ENCODE data around the gene CKMT2.

CKMT2 gene

DNA sequence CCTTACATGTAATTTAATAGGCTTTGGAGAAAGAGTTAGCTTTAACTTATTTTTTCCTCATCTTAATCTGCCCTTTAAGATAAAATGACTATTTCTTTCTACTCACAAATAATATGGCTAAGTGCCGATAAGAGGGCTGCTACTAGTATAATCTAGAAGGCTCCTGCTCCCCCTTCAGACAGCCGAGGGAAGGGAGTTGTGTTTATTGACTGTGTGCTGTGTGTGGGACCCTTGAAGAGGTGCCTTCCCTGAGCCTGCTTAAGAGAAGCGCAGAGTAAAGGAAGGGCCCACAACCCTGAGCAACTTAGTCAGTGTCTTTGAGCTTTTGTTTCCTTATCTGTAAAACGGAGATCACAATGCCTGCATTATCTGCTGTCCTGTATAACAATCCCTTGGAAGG lies 28.1 kb upstream of the CKMT2 start:
- H3K4me3 Mint-ChIP-seq: no peak overlapping the region
- intact Hi-C loops (cut with micrococcal nuclease): no loop called here
- H3K4me1 Mint-ChIP-seq (ENCODE audit: low read depth): no peaks in the 10 kb centered on the region
- H3K27me3 Mint-ChIP-seq: no peaks in the 10 kb centered on the region
- no peaks in the 10 kb centered on the region for H3K9me3 Mint-ChIP-seq
- H3K27ac Mint-ChIP-seq: no peak overlapping the region
- no peaks in the 10 kb centered on the region for H3K36me3 Mint-ChIP-seq (ENCODE audit: low read depth)

DNA sequence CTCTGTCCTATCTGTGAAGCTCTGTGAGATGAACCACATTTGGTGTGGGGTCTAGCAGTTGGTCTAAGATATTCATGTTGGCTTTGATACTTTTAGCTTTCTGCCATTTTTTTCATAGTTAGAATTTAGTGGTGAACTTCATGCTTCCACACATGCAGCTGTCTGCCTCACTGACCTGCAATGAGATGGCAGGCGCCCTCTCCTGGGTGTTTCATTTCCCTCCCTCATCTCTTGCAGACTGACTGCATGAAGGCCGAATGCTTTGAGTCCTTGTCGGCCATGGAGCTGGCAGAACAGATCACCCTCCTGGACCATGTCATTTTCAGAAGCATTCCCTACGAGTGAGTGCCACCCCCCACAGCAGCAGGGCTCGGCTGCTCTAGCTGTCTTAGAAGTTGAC lies 26.1 kb upstream of the CKMT2 start:
- intact Hi-C loops (cut with micrococcal nuclease): no loop called here
- Mint-ChIP-seq H3K27me3 (no peaks in the 10 kb centered on the region), H3K27ac (no peak overlapping the region), H3K4me3 (no peak overlapping the region), H3K4me1 (ENCODE audit: low read depth) (no peaks in the 10 kb centered on the region), H3K9me3 (no peaks in the 10 kb centered on the region), H3K36me3 (ENCODE audit: low read depth) (no peaks in the 10 kb centered on the region)

DNA sequence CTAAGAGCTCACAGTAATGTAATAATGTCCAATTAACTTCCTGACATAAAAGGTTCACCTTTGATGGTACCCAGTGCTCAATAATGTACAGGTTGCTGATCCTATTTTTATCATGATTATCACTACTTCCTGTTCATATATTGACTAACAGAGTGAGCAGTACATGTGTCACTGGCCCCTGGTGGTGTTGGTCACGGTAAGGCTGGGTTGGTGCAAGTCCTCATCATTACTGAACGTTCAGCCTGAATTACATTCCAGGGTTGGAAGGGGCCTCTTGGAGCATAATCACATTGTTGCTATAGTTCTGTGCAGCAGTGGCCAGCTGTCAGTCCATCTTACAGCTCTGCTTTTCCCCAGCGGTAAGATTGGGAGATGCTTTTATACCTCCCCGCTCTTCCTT lies 24.2 kb upstream of the CKMT2 start:
- no peaks in the 10 kb centered on the region for H3K4me1 Mint-ChIP-seq (ENCODE audit: low read depth)
- no peaks in the 10 kb centered on the region for H3K27me3 Mint-ChIP-seq
- H3K9me3 Mint-ChIP-seq: no peaks in the 10 kb centered on the region
- H3K4me3 Mint-ChIP-seq: no peak overlapping the region
- H3K27ac Mint-ChIP-seq: no peak overlapping the region
- H3K36me3 Mint-ChIP-seq (ENCODE audit: low read depth): no peaks in the 10 kb centered on the region
- intact Hi-C loops (cut with micrococcal nuclease): no loop called here

DNA sequence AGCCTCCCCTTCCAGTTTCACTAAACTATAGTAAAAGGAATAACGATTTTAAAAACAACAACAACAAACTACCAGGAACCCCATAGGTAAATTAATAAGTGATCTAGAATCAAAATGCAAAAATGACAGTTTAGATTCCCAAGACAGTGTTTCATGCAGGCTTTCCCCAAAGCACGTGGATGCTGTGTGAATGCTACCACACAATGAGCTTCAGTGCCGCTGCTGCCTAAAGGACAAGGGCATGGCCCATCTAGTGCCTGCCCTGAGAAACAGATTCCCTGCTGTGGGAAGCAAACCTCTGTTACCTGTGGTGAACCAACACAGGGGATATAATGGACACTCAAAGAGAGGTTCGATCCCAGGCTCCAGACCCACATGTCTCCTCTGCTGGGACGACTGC lies 23.7 kb upstream of the CKMT2 start:
- Mint-ChIP-seq H3K4me3 (no peak overlapping the region), H3K27me3 (no peaks in the 10 kb centered on the region), H3K9me3 (no peaks in the 10 kb centered on the region), H3K27ac (no peak overlapping the region), H3K36me3 (ENCODE audit: low read depth) (no peaks in the 10 kb centered on the region), H3K4me1 (ENCODE audit: low read depth) (no peaks in the 10 kb centered on the region)
- intact Hi-C loops (cut with micrococcal nuclease): no loop called here

DNA sequence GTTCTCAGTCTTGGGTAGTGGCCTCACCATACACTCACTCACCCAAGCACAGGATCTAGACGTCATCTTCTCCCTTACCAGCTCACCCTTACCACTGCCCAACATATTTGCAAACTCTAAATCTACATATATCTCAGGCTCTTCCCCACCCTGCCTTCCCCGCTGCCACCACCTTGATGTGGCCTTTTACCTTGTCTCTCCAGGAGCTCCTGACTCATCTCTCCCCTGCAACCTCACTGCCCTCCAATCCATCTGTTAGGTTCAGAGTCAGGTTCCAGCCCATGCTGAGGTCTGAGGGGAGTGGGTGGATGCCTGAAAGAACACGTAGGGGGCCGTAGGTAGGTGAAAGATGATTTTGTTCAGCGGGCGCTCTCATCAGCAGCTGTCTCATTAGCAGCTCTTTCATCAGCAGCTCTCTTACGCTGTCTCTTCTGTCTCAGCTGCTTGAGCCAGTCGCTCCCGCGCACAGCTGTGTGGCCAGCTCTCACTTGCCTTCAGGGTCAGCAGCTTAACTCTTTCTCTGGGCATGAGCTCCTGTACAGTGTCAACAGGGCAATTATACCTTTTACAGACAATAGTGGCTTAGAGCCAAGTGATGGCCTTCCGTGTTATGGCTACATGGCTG lies 23.1 kb upstream of the CKMT2 start:
- H3K27me3 Mint-ChIP-seq: no peaks in the 10 kb centered on the region
- no peak overlapping the region for H3K4me3 Mint-ChIP-seq
- no peaks in the 10 kb centered on the region for H3K9me3 Mint-ChIP-seq
- H3K36me3 Mint-ChIP-seq (ENCODE audit: low read depth): no peaks in the 10 kb centered on the region
- H3K4me1 Mint-ChIP-seq (ENCODE audit: low read depth): no peaks in the 10 kb centered on the region
- no peak overlapping the region for H3K27ac Mint-ChIP-seq
- intact Hi-C loops (cut with micrococcal nuclease): no loop called here

DNA sequence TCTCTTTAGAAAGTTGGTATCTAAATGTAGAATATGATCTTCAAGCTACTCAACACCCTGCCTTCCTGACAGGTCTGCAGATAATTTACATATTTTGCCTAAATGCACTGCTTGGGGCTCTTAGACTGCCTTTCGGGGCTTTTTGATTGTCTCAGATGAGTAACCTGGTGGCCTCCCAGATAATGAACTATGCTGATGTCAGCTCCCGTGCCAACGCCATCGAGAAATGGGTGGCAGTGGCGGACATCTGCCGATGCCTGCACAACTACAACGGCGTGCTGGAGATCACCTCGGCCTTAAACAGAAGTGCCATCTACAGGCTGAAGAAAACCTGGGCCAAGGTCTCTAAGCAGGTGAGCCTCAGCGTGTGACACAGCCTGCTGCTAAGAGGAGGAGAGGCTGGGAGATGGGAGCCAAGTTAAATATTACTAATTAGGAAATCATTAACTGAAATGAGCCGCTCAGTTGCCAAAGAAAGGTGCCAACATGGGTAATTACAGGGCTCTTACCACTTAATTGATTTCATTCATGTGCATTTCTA lies 20.8 kb upstream of the CKMT2 start:
- no peaks in the 10 kb centered on the region for H3K9me3 Mint-ChIP-seq
- no peak overlapping the region for H3K27ac Mint-ChIP-seq
- no peaks in the 10 kb centered on the region for H3K36me3 Mint-ChIP-seq (ENCODE audit: low read depth)
- intact Hi-C loops (cut with micrococcal nuclease): no loop called here
- H3K4me1 Mint-ChIP-seq (ENCODE audit: low read depth): no peaks in the 10 kb centered on the region
- H3K27me3 Mint-ChIP-seq: no peaks in the 10 kb centered on the region
- no peak overlapping the region for H3K4me3 Mint-ChIP-seq

DNA sequence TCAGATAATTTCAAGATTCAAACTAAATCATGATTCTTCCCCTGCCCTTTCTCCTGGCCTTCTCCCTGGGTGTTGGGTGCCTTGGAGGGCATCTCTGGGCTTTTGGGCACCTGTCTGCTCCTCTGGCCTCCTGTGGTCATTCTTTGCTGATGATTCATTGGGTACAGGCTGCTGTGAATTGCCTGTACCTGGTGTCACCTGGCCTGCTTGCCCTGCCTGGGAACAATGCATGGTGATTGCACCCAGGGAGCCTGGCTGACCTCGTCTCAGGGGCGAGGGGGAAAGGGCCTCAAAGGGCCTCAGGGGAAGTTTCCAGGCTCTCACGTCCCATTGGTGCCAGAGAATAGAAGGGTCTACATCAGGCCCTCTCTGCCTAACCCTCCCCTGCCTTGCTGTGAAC lies 20.1 kb upstream of the CKMT2 start:
- intact Hi-C loops (cut with micrococcal nuclease): no loop called here
- no peak overlapping the region for H3K4me3 Mint-ChIP-seq

DNA sequence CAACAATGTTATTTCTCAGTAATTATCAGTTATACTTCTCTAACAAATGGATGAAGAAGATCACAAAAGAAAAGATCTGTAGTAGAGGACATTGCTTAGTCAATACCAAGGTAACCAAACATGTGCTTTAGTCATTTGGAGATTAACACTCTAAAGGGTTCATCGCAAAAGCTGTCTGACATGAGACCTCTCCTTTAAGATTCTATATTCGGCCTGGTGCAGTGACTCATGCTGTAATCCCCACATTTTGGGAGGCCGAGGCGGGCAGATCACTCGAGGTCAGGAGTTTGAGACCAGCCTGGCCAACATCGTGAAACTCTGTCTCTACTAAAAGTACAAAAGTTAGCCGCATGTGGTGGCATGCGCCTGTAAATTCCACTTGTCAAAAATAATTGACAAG lies 18.3 kb upstream of the CKMT2 start:
- Mint-ChIP-seq H3K9me3 (no peaks in the 10 kb centered on the region), H3K4me3 (no peak overlapping the region), H3K36me3 (ENCODE audit: low read depth) (no peaks in the 10 kb centered on the region), H3K27me3 (no peaks in the 10 kb centered on the region), H3K27ac (no peak overlapping the region), H3K4me1 (ENCODE audit: low read depth) (no peaks in the 10 kb centered on the region)
- intact Hi-C loops (cut with micrococcal nuclease): no loop called here

More for the DNA sequence above, 20.1 kb upstream of the CKMT2 start:
- Mint-ChIP-seq H3K9me3 (no peaks in the 10 kb centered on the region), H3K27ac (no peak overlapping the region), H3K36me3 (ENCODE audit: low read depth) (no peaks in the 10 kb centered on the region), H3K4me1 (ENCODE audit: low read depth) (no peaks in the 10 kb centered on the region), H3K27me3 (no peaks in the 10 kb centered on the region)

DNA sequence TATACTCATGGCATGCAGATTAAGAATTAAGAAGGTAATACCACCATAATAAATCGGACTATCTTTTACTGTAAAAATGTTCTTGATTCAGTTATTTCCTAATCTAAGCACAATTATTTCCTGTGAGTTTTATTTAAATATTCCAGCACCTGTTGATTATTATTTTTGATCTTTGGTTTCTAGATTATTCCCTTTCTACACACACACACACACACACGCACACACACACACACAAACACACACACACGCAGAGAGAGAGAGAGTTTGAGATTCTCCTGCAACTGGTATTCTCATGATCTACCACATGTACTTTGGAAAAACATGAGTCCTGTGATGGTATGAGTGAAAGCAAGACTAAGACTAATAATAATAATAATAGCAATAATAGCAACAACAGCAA lies 17.0 kb upstream of the CKMT2 start:
- H3K27ac Mint-ChIP-seq: no peak overlapping the region
- H3K9me3 Mint-ChIP-seq: no peaks in the 10 kb centered on the region
- H3K4me3 Mint-ChIP-seq: no peak overlapping the region
- intact Hi-C loops (cut with micrococcal nuclease): no loop called here
- no peaks in the 10 kb centered on the region for H3K36me3 Mint-ChIP-seq (ENCODE audit: low read depth)
- H3K4me1 Mint-ChIP-seq (ENCODE audit: low read depth): no peaks in the 10 kb centered on the region
- no peaks in the 10 kb centered on the region for H3K27me3 Mint-ChIP-seq

DNA sequence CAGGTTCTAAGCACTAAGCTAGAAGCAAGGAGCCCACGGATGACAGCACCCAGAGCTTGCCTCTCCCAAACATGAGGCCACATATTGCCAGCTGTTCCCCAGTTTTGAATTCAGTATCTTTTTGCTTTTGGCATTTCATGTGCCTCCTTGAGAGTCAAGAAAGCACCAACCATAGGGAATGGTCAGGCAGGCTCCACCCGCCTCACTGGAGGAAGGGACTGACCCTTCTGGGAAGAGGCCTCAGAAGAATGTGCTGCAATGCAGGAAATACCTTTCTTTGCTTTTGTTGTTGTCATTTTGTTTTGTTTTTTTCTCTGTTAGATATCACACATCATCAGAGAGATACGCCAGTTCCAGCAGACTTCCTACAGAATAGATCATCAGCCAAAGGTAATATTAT lies 13.7 kb upstream of the CKMT2 start:
- H3K9me3 Mint-ChIP-seq: no peaks in the 10 kb centered on the region
- intact Hi-C loops (cut with micrococcal nuclease): no loop called here
- no peaks in the 10 kb centered on the region for H3K36me3 Mint-ChIP-seq (ENCODE audit: low read depth)
- H3K27me3 Mint-ChIP-seq: no peaks in the 10 kb centered on the region
- H3K4me3 Mint-ChIP-seq: no peak overlapping the region
- H3K27ac Mint-ChIP-seq: no peak overlapping the region
- H3K4me1 Mint-ChIP-seq (ENCODE audit: low read depth): no peaks in the 10 kb centered on the region

DNA sequence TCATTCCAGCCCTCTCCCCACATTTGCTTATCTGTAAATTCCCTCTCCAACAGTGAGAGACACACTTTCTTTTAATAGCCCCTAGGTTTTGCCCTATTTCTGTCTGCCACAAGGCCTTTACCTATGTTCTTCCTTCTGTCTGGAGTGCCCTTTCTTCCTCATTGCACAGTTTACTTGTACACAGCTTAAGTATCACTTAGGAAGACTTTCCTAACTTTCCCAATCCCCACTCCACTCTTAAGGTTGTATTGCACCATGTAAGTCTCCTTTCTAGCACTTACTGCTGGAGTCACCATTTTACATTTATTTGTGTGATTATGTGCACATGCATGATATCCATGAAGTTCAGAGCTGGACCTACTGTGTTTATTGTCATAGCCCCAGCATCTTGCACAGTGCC lies 10.8 kb upstream of the CKMT2 start:
- H3K27me3 Mint-ChIP-seq: no peaks in the 10 kb centered on the region
- no peaks in the 10 kb centered on the region for H3K4me1 Mint-ChIP-seq (ENCODE audit: low read depth)
- H3K27ac Mint-ChIP-seq: no peak overlapping the region
- no peaks in the 10 kb centered on the region for H3K36me3 Mint-ChIP-seq (ENCODE audit: low read depth)
- no peaks in the 10 kb centered on the region for H3K9me3 Mint-ChIP-seq
- intact Hi-C loops (cut with micrococcal nuclease): no loop called here
- no peak overlapping the region for H3K4me3 Mint-ChIP-seq

DNA sequence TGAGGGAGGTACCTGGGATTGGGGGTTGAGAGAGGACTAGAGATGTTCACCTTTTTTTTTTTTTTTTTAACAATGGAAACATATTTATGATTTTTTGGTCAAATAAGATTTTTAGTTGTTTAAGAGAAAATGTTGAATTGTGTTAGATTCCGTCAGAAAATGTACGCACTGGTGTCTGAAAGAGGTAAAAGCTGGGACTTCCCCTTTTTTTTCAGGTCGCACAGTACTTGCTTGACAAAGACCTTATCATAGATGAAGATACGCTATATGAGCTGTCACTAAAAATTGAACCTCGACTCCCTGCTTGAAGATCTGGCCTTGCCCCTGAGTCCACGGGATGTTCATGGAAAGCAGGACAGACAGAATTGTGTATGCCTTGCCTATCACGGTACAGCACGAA lies 7.7 kb upstream of the CKMT2 start:
- intact Hi-C loops (cut with micrococcal nuclease): no loop called here
- H3K9me3 Mint-ChIP-seq: no peaks in the 10 kb centered on the region
- no peak overlapping the region for H3K4me3 Mint-ChIP-seq
- H3K27me3 Mint-ChIP-seq: no peaks in the 10 kb centered on the region
- H3K36me3 Mint-ChIP-seq (ENCODE audit: low read depth): no peaks in the 10 kb centered on the region
- no peak overlapping the region for H3K27ac Mint-ChIP-seq
- H3K4me1 Mint-ChIP-seq (ENCODE audit: low read depth): no peaks in the 10 kb centered on the region

DNA sequence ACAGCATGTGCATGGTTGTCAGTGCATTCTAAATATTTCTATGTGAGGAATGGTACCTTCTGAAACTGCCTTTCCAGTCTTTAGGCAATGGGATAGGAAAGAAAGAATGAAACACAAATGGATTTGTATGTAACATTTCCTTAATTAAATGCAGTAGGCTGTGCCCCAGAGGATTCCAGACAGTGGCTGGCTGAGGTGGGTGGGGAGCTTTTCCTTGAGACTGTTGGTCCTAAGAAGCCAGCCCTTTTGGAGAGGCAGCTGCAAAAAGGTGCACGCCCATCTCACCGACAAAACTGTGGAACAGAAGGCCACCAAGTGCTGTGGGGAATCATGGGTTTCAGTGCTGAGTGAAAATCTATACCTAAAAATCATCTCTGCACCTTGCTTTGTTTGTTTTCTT lies 6.8 kb upstream of the CKMT2 start:
- Mint-ChIP-seq H3K36me3 (ENCODE audit: low read depth) (no peaks in the 10 kb centered on the region), H3K4me1 (ENCODE audit: low read depth) (no peaks in the 10 kb centered on the region)

DNA sequence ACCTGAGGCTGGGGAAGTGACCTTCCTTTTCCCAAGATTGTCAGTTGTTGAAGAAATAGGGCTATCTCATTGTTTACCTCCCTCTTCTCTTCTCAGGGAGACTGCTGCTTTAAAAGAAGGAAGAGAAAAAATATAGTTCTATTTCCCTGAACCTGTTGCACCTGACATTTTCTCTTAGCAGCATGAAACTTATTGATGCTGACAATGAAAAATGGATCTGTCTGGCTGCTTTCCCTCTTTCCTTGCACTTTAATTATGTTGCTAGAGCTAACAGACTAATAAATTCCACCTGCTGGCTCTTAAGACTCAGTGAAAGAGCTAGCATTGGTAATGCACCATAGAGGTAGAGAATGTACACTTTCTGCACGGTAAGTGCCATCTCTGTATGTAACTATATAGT lies 6.2 kb upstream of the CKMT2 start:
- no peak overlapping the region for H3K27ac Mint-ChIP-seq

More for the DNA sequence above, 6.8 kb upstream of the CKMT2 start:
- no peak overlapping the region for H3K27ac Mint-ChIP-seq
- no peaks in the 10 kb centered on the region for H3K27me3 Mint-ChIP-seq
- H3K9me3 Mint-ChIP-seq: no peaks in the 10 kb centered on the region
- intact Hi-C loops (cut with micrococcal nuclease): no loop called here
- no peak overlapping the region for H3K4me3 Mint-ChIP-seq

DNA sequence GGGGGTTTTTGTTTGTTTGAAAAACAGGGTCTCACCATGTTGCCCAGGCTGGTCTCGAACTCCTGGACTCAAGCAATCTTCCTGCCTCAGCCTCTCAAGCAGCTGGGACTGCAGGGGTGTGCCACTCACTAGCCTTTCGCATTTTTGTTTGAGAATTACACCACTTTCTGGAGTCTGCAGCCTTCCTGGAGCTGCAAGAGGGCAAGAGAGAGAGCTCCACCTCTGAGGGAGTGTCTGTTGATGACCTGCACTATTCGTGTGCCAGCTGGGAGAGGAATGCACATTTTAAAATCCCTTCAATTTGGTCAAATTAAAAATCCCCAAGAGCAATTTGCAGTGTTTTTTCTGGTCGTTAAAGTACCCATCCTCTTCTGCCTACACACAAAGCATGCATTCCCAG lies 5.0 kb upstream of the CKMT2 start:
- peaks cover 4% of the 10 kb centered on the region for H3K27me3 Mint-ChIP-seq
- intact Hi-C loops (cut with micrococcal nuclease): no loop called here
- H3K27ac Mint-ChIP-seq: no peak overlapping the region
- H3K4me3 Mint-ChIP-seq: no peak overlapping the region
- no peaks in the 10 kb centered on the region for H3K9me3 Mint-ChIP-seq
- H3K36me3 Mint-ChIP-seq (ENCODE audit: low read depth): no peaks in the 10 kb centered on the region
- H3K4me1 Mint-ChIP-seq (ENCODE audit: low read depth): peaks cover 2% of the 10 kb centered on the region

More for the DNA sequence above, 6.2 kb upstream of the CKMT2 start:
- Mint-ChIP-seq H3K36me3 (ENCODE audit: low read depth) (no peaks in the 10 kb centered on the region), H3K9me3 (no peaks in the 10 kb centered on the region), H3K27me3 (no peaks in the 10 kb centered on the region), H3K4me1 (ENCODE audit: low read depth) (no peaks in the 10 kb centered on the region), H3K4me3 (no peak overlapping the region)
- intact Hi-C loops (cut with micrococcal nuclease): no loop called here
